Nephron (organoid): Measurements from ENCODE around the gene APELA.

Experiments used
- H3K27ac Mint-ChIP-seq, 3 experiments: 2 replicates each; pipeline ENCODE4 v1.8.0; 2020; ENCODE audit warnings: mixed read lengths in 3 of 3, mild to moderate bottlenecking in 2 of 3, moderate library complexity in 1 of 3
- H3K27me3 Mint-ChIP-seq: 2 replicates; pipeline ENCODE4 v1.8.0; 2021; ENCODE audit warnings: low read depth, mild to moderate bottlenecking, moderate library complexity, mixed read lengths
- H3K36me3 Mint-ChIP-seq: 2 replicates; pipeline ENCODE4 v1.8.0; 2020; ENCODE audit warnings: low read depth, mixed read lengths
- H3K4me1 Mint-ChIP-seq: 2 replicates; pipeline ENCODE4 v1.8.0; 2020; ENCODE audit warnings: mixed read lengths
- H3K4me3 Mint-ChIP-seq, 3 experiments: 2 replicates each; pipeline ENCODE4 v1.8.0; 2020; ENCODE audit warnings: mild to moderate bottlenecking in 3 of 3, mixed read lengths in 3 of 3, moderate library complexity in 2 of 3
- H3K9me3 Mint-ChIP-seq: 2 replicates; pipeline ENCODE4 v1.8.0; 2020; ENCODE audit warnings: mixed read lengths
- CTCF ChIP-seq, 3 experiments: fragments of 200-600 bp; sonication (generic); IDR thresholded peaks; one replicate each; pipeline ENCODE4 v1.5.0; 2021; ENCODE audit warnings: antibody characterized with exemption in 3 of 3; ENCODE audit not compliant: unreplicated experiment in 3 of 3

Gene APELA

DNA sequence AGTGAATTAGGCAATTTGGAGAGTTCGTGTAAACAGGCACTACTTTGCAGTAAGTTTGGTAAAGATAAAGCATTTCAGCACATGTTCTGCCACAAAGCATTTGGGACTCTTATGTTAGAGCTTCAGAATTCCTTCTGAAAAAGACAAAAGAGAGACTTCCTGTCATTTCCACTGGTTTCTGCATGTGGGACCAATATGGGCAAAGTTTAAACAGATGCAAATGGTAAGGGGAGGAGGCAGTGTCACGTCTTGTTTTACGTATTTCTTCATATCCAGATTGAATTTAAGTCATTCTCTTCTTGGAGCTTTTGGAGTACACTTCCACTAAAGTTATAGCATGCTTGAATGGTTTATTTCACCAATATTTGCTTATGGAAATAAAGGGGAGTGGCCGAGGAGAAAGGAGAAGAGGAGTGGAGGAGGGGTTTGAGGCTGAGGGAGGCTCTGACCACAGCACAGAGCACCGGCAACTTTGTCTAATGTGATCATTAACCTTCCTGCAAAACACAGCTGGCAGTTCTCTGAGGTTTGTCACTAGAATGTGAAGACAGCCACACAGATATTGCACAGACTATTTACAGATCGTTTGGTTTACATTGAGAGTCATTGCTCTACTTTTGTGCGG, at the start of gene APELA:
Gene APELA (plus strand): TSS at position 479 of the 625 bp plus-strand sequence. CDS start 154 bp downstream, outside the sequence.
- Mint-ChIP-seq H3K27ac (peak within 1 kb of the TSS; percentile 24 to 86 (median 82)), H3K36me3 (no peaks in the 10 kb centered on the region), H3K9me3 (no peaks in the 10 kb centered on the region), H3K4me1 (peaks cover 10% of the 10 kb centered on the region), H3K4me3 (peak within 1 kb of the TSS; percentile 57 to 73 (median 67)), H3K27me3 (peaks cover 44% of the 10 kb centered on the region)
- no peak for TF ChIP-seq CTCF (IDR thresholded peaks at IDR 0.05; ENCODE audit: unreplicated experiment in 3 of 3)

DNA sequence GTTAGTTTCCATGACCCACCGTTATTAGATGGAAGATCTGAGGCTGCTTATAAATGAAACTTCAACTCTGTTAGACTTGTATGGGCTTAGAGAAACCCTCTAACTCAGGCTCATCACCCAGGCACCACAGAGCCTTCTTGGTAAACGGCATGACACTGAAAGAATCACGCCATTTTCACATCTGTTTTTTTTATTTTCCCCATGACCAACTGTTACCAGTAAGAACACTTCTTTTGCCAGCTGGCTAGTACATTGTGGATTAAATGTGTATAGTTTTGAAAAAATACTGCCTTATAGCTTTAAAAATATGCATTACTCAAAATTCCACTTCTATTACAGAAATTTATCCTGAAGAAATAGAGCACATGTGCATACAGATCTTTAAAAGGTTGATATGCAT, 48.0 kb upstream of the APELA start:
- no peaks in the 10 kb centered on the region for H3K9me3 Mint-ChIP-seq

GRCh38 chr4:164846566-164846965, 30.4 kb upstream of the APELA start:
- Mint-ChIP-seq H3K4me3 (no peak overlapping the region), H3K27me3 (peaks cover 5% of the 10 kb centered on the region), H3K9me3 (no peaks in the 10 kb centered on the region), H3K36me3 (no peaks in the 10 kb centered on the region), H3K4me1 (no peaks in the 10 kb centered on the region), H3K27ac (peak overlapping the region in 1 of 3 experiments; percentile 37)
- no peak for TF ChIP-seq CTCF (IDR thresholded peaks at IDR 0.05; ENCODE audit: unreplicated experiment in 3 of 3)

More for the DNA sequence above, 48.0 kb upstream of the APELA start:
- no peaks in the 10 kb centered on the region for H3K36me3 Mint-ChIP-seq
- H3K4me1 Mint-ChIP-seq = no peaks in the 10 kb centered on the region
- TF ChIP-seq CTCF (IDR thresholded peaks at IDR 0.05; ENCODE audit: unreplicated experiment in 3 of 3) = no peak
- no peak overlapping the region for H3K27ac Mint-ChIP-seq
- H3K4me3 Mint-ChIP-seq = no peak overlapping the region
- H3K27me3 Mint-ChIP-seq = no peaks in the 10 kb centered on the region

- Mint-ChIP-seq H3K4me3 (no peak overlapping the region), H3K9me3 (no peaks in the 10 kb centered on the region), H3K4me1 (no peaks in the 10 kb centered on the region), H3K27ac (peak overlapping the region; percentile 44 to 76 (median 49)), H3K36me3 (no peaks in the 10 kb centered on the region), H3K27me3 (peaks cover 7% of the 10 kb centered on the region)
- no peak for TF ChIP-seq CTCF (IDR thresholded peaks at IDR 0.05; ENCODE audit: unreplicated experiment in 3 of 3)
Observed at GRCh38 chr4:164847016-164847415, 30.0 kb upstream of the APELA start.

DNA sequence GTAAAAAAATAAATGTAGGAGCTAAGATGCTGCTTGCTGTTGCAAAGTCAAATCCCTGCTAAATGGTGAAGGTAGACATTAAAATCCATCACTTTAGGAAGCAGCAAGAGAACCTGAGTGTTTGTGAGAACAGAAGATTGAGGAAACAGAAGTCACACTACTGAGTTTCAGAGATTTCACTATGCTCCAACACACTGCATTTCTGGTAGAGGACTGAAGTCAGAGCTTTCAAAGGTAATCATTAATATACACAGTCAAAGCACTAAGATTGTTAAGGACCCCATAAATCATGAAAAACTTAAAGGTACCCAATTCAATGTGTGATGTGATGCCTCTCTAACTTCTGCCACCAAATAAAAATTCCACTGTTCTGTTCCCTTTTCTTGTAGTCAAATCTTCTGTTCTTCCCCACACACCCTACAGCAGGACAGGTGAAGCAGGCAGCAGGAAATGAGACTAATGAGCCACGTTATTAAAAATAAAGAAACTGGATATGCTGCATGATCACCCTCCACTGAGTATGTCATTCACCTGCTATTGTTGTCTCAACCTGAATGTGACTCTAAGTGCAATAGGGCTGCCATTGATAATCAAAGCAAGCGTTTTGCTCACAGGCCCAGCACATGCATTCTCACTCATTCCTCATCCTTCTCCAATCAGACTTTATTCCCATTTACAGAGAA, 28.9 kb upstream of the APELA start:
- no peaks in the 10 kb centered on the region for H3K4me1 Mint-ChIP-seq
- peaks cover 3% of the 10 kb centered on the region for H3K9me3 Mint-ChIP-seq

More for the DNA sequence above, 28.9 kb upstream of the APELA start:
- H3K4me3 Mint-ChIP-seq = no peak overlapping the region
- H3K27ac Mint-ChIP-seq = peak overlapping the region in 1 of 3 experiments; percentile 17
- no peaks in the 10 kb centered on the region for H3K36me3 Mint-ChIP-seq
- peaks cover 7% of the 10 kb centered on the region for H3K27me3 Mint-ChIP-seq
- no peak for TF ChIP-seq CTCF (IDR thresholded peaks at IDR 0.05; ENCODE audit: unreplicated experiment in 3 of 3)
